Esophagus squamous epithelium (tissue), 5 donors: ENCODE measurements around the gene CADM1. TPM values are rescaled to one million over a fixed set of nuclear protein-coding genes. Genes with fewer than 3 reads are reported as not detected.

Source experiments
- DNase-seq: peaks from one replicate; lab custom pipeline; 2025; lab: John Stamatoyannopoulos, UW
- H3K27ac ChIP-seq, 4 donors: fragments of 200-600 bp; sonication (generic); one replicate each; pipeline ENCODE4 v1.5.1; 2016 to 2019; ENCODE audit warnings: mild to moderate bottlenecking in 1 of 4
- H3K27me3 ChIP-seq, 4 donors: fragments of 200-600 bp; sonication (generic); 1 replicate in 3 of 4; 2 replicates in 1 of 4; pipeline versions ENCODE4 v1.5.1 to v1.6.0; 2017 to 2021; ENCODE audit warnings: antibody characterized with exemption in 1 of 4
- H3K36me3 ChIP-seq, 3 donors: fragments of 200-600 bp; sonication (generic); one replicate each; pipeline ENCODE4 v1.5.1; 2016 to 2019
- H3K4me1 ChIP-seq, 3 donors: fragments of 200-600 bp; sonication (generic); one replicate each; pipeline ENCODE4 v1.5.1; 2017 to 2019
- H3K4me3 ChIP-seq, 4 donors: fragments of 200-600 bp; sonication (generic); 1 replicate in 3 of 4; 2 replicates in 1 of 4; pipeline ENCODE4 v1.5.1; 2016 to 2019; ENCODE audit warnings: mild to moderate bottlenecking in 2 of 4, moderate library complexity in 1 of 4
- H3K9me3 ChIP-seq, 3 donors: fragments of 200-600 bp; sonication (generic); one replicate each; pipeline ENCODE4 v1.5.1; 2016 to 2019
- POLR2A ChIP-seq, 4 donors: fragments of 450-650 bp; IDR thresholded peaks; one replicate each; pipeline ENCODE4 v1.6.1; 2017; ENCODE audit warnings: antibody characterized with exemption in 4 of 4, mild to moderate bottlenecking in 4 of 4, moderate library complexity in 3 of 4
- WGBS, 2 donors: methylation state at CpG; one replicate each; pipeline ENCODE4 v1.1.5; 2018; 5-methylcytosine and 5-hydroxymethylcytosine counted together
- intact Hi-C: fragments of 100-400 bp; cut with DNase I; formaldehyde crosslinking; loops from one replicate; pipeline ENCODE4 v1.15.0; 2022
- total RNA-seq, 4 donors: library from RNA; depleted of rRNA; stranded (reverse); fragments of >200 nt; gene quantifications; one replicate each; pipeline ENCODE4 v1.1.0, GENCODE V29; 2016
- TF ChIP-seq, protein P1 (sequence below), 6 experiments: fragments of 450-650 bp in 4 of 6; fragments of 200-600 bp in 2 of 6; sonication (generic) in 2 of 6; IDR thresholded peaks; one replicate each; pipeline ENCODE4 v1.5.1; 2016 to 2019; ENCODE audit warnings: antibody characterized with exemption in 6 of 6, mild to moderate bottlenecking in 4 of 6, moderate library complexity in 4 of 6
- donor health status: DM: yes; HTN: yes; CAD: no.

CADM1 gene
- total RNA-seq, 4 donors from 2014 or later: 1.7 to 15.1 (median 8.3) TPM

GRCh38 chr11:115333949-115334348 lies 170.3 kb downstream of the CADM1 start:
- Histone ChIP-seq H3K27me3 (no peaks in the 10 kb centered on the region), H3K27ac (no peak overlapping the region), H3K4me3 (no peak overlapping the region), H3K4me1 (no peaks in the 10 kb centered on the region), H3K36me3 (no peaks in the 10 kb centered on the region), H3K9me3 (no peaks in the 10 kb centered on the region)
- DNase-seq: no peak
- TF ChIP-seq POLR2A (IDR thresholded peaks at IDR 0.05): no peak
- TF ChIP-seq, protein P1, sequence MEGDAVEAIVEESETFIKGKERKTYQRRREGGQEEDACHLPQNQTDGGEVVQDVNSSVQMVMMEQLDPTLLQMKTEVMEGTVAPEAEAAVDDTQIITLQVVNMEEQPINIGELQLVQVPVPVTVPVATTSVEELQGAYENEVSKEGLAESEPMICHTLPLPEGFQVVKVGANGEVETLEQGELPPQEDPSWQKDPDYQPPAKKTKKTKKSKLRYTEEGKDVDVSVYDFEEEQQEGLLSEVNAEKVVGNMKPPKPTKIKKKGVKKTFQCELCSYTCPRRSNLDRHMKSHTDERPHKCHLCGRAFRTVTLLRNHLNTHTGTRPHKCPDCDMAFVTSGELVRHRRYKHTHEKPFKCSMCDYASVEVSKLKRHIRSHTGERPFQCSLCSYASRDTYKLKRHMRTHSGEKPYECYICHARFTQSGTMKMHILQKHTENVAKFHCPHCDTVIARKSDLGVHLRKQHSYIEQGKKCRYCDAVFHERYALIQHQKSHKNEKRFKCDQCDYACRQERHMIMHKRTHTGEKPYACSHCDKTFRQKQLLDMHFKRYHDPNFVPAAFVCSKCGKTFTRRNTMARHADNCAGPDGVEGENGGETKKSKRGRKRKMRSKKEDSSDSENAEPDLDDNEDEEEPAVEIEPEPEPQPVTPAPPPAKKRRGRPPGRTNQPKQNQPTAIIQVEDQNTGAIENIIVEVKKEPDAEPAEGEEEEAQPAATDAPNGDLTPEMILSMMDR (IDR thresholded peaks at IDR 0.05): no peak
- intact Hi-C loops: loop anchor here (5.0 kb wide), 1 partner anchor 888 kb away; no protein-coding TSS in a partner anchor
- 39 to 45% methylated on average over 1 of the region's 1 CpG for WGBS, 2 donors

GRCh38 chr11:115333121-115333520 lies 171.1 kb downstream of the CADM1 start:
- TF ChIP-seq POLR2A (IDR thresholded peaks at IDR 0.05): no peak
- TF ChIP-seq, protein P1 (IDR thresholded peaks at IDR 0.05): no peak
- intact Hi-C loops: loop anchor here (5.0 kb wide), 1 partner anchor 889 kb away; no protein-coding TSS in a partner anchor
- no peaks in the 10 kb centered on the region for H3K4me1 ChIP-seq
- no peaks in the 10 kb centered on the region for H3K27me3 ChIP-seq
- no peak for DNase-seq
- no peak overlapping the region for H3K27ac ChIP-seq
- 28 to 41% methylated on average over 2 of the region's 2 CpGs for WGBS, 2 donors
- no peaks in the 10 kb centered on the region for H3K9me3 ChIP-seq
- no peaks in the 10 kb centered on the region for H3K36me3 ChIP-seq
- H3K4me3 ChIP-seq: no peak overlapping the region

GRCh38 chr11:115330684-115331482 lies 173.3 kb downstream of the CADM1 start:
- no peaks in the 10 kb centered on the region for H3K9me3 ChIP-seq
- intact Hi-C loops: loop anchor here (5.0 kb wide), 1 partner anchor 891 kb away; no protein-coding TSS in a partner anchor
- TF ChIP-seq POLR2A (IDR thresholded peaks at IDR 0.05): no peak
- TF ChIP-seq, protein P1 (IDR thresholded peaks at IDR 0.05): no peak
- no peaks in the 10 kb centered on the region for H3K27me3 ChIP-seq
- WGBS, 2 donors: 91 to 93% methylated on average over 3 of the region's 3 CpGs
- no peak overlapping the region for H3K27ac ChIP-seq
- no peaks in the 10 kb centered on the region for H3K4me1 ChIP-seq
- no peak overlapping the region for H3K4me3 ChIP-seq
- H3K36me3 ChIP-seq: no peaks in the 10 kb centered on the region
- DNase-seq: no peak

GRCh38 chr11:115326526-115326925 lies 177.7 kb downstream of the CADM1 start:
- intact Hi-C loops: no loop called here
- TF ChIP-seq POLR2A (IDR thresholded peaks at IDR 0.05): no peak
- TF ChIP-seq, protein P1 (IDR thresholded peaks at IDR 0.05): no peak
- H3K27me3 ChIP-seq: no peaks in the 10 kb centered on the region
- H3K4me3 ChIP-seq: no peak overlapping the region
- no peak for DNase-seq
- peaks cover 0 to 10% (median 0%) of the 10 kb centered on the region in 3 donors for H3K4me1 ChIP-seq
- no peaks in the 10 kb centered on the region for H3K9me3 ChIP-seq
- 34 to 52% methylated on average over 2 of the region's 2 CpGs for WGBS, 2 donors
- H3K36me3 ChIP-seq: no peaks in the 10 kb centered on the region
- no peak overlapping the region for H3K27ac ChIP-seq

DNA sequence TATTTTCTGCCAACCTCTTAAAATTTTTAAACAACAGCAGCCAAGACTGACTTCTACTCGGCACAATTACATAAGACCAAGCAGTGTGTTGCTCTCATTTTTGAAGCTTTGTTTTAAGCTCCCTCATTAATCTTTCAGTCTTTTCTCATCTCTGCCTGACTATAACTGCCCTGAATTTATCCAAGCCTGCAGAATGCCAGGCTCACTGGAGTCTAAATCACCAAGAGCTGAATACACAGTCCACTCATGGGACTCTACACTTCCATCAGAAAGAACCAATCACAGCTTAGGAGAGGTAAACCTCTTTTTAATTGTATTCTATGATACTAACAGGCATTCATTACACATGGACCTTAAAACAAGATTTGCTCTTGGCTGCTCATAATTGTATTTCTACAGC lies 178.7 kb downstream of the CADM1 start:
- Histone ChIP-seq H3K4me3 (no peak overlapping the region), H3K27ac (no peak overlapping the region), H3K9me3 (no peaks in the 10 kb centered on the region), H3K36me3 (no peaks in the 10 kb centered on the region), H3K4me1 (peaks cover 0 to 10% (median 0%) of the 10 kb centered on the region in 3 donors), H3K27me3 (no peaks in the 10 kb centered on the region)
- TF ChIP-seq POLR2A (IDR thresholded peaks at IDR 0.05): no peak
- TF ChIP-seq, protein P1 (IDR thresholded peaks at IDR 0.05): no peak
- intact Hi-C loops: no loop called here
- WGBS, 2 donors: 70 to 71% methylated on average over 1 of the region's 1 CpG
- DNase-seq: no peak
